Panc1 (cell line): Measurements from ENCODE around the gene GANAB.

Experiments
- POLR2AphosphoS5 ChIP-seq: IDR thresholded peaks from 2 replicates; pipeline ENCODE4 v1.6.1; 2012; ENCODE audit warnings: mild to moderate bottlenecking, low read depth, low read length, moderate library complexity
- SIN3A ChIP-seq: IDR thresholded peaks from 2 replicates; pipeline ENCODE4 v1.6.1; 2012; ENCODE audit warnings: low read depth, mild to moderate bottlenecking, low read length, moderate library complexity, borderline replicate concordance; ENCODE audit not compliant: insufficient read depth
- TCF7L2 ChIP-seq: IDR thresholded peaks from 2 replicates; pipeline ENCODE4 v1.6.1; 2011; ENCODE audit warnings: mild to moderate bottlenecking, low read depth, low read length, inconsistent platforms
- TF ChIP-seq, protein P1 (sequence below): fragments of 450-650 bp; IDR thresholded peaks from 2 replicates; pipeline ENCODE4 v1.5.1; 2017; ENCODE audit warnings: mild to moderate bottlenecking
- TF ChIP-seq, protein P2 (sequence below), 2 experiments: IDR thresholded peaks; 2 replicates each; pipeline ENCODE4 v1.6.1; 2011 to 2012; ENCODE audit warnings: low read depth in 2 of 2, control low read depth in 1 of 2, low read length in 1 of 2, mild to moderate bottlenecking in 1 of 2, moderate library complexity in 1 of 2; ENCODE audit not compliant: insufficient read depth in 1 of 2

- TF ChIP-seq TCF7L2 (no peak), POLR2AphosphoS5 (no peak), SIN3A (no peak)
- TF ChIP-seq, protein P1, sequence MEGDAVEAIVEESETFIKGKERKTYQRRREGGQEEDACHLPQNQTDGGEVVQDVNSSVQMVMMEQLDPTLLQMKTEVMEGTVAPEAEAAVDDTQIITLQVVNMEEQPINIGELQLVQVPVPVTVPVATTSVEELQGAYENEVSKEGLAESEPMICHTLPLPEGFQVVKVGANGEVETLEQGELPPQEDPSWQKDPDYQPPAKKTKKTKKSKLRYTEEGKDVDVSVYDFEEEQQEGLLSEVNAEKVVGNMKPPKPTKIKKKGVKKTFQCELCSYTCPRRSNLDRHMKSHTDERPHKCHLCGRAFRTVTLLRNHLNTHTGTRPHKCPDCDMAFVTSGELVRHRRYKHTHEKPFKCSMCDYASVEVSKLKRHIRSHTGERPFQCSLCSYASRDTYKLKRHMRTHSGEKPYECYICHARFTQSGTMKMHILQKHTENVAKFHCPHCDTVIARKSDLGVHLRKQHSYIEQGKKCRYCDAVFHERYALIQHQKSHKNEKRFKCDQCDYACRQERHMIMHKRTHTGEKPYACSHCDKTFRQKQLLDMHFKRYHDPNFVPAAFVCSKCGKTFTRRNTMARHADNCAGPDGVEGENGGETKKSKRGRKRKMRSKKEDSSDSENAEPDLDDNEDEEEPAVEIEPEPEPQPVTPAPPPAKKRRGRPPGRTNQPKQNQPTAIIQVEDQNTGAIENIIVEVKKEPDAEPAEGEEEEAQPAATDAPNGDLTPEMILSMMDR = no peak
- TF ChIP-seq, protein P2, sequence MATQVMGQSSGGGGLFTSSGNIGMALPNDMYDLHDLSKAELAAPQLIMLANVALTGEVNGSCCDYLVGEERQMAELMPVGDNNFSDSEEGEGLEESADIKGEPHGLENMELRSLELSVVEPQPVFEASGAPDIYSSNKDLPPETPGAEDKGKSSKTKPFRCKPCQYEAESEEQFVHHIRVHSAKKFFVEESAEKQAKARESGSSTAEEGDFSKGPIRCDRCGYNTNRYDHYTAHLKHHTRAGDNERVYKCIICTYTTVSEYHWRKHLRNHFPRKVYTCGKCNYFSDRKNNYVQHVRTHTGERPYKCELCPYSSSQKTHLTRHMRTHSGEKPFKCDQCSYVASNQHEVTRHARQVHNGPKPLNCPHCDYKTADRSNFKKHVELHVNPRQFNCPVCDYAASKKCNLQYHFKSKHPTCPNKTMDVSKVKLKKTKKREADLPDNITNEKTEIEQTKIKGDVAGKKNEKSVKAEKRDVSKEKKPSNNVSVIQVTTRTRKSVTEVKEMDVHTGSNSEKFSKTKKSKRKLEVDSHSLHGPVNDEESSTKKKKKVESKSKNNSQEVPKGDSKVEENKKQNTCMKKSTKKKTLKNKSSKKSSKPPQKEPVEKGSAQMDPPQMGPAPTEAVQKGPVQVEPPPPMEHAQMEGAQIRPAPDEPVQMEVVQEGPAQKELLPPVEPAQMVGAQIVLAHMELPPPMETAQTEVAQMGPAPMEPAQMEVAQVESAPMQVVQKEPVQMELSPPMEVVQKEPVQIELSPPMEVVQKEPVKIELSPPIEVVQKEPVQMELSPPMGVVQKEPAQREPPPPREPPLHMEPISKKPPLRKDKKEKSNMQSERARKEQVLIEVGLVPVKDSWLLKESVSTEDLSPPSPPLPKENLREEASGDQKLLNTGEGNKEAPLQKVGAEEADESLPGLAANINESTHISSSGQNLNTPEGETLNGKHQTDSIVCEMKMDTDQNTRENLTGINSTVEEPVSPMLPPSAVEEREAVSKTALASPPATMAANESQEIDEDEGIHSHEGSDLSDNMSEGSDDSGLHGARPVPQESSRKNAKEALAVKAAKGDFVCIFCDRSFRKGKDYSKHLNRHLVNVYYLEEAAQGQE (IDR thresholded peaks at IDR 0.05; ENCODE audit: insufficient read depth in 1 of 2, low read depth in 2 of 2, low read length in 1 of 2) = no peak
Observed at GRCh38 chr11:62613291-62613778, 33.1 kb downstream of the GANAB start.
